Activated naive CD8-positive, alpha-beta T cell (primary cell): Measurements from ENCODE around the gene TSPAN5.
"Not testable (repeated sequence)": the region's sequence is repeated elsewhere in the genome, so short reads cannot be mapped to it uniquely, and the experiment has no call there.

Source experiments
- H3K27ac Mint-ChIP-seq: one replicate; pipeline ENCODE4 v1.8.0; 2021; ENCODE audit warnings: mixed read lengths
- H3K27me3 Mint-ChIP-seq: one replicate; pipeline ENCODE4 v1.8.0; 2021; ENCODE audit warnings: mixed read lengths
- H3K36me3 Mint-ChIP-seq: one replicate; pipeline ENCODE4 v1.8.0; 2021; ENCODE audit warnings: mixed read lengths
- H3K4me1 Mint-ChIP-seq: one replicate; pipeline ENCODE4 v1.8.0; 2021; ENCODE audit warnings: low read depth, mixed read lengths
- H3K4me3 Mint-ChIP-seq: one replicate; pipeline ENCODE4 v1.8.0; 2021; ENCODE audit warnings: mild to moderate bottlenecking, mixed read lengths
- H3K9me3 Mint-ChIP-seq: one replicate; pipeline ENCODE4 v1.8.0; 2021; ENCODE audit warnings: low read depth, mixed read lengths

The TSPAN5 gene

GRCh38 chr4:98501383-98501782 is 157.0 kb downstream of the TSPAN5 start:
- Mint-ChIP-seq H3K27ac (no peak overlapping the region), H3K9me3 (peaks cover 5% of the 10 kb centered on the region), H3K4me1 (peaks cover 5% of the 10 kb centered on the region), H3K27me3 (no peaks in the 10 kb centered on the region), H3K36me3 (peaks cover 23% of the 10 kb centered on the region), H3K4me3 (no peak overlapping the region)

- no peak overlapping the region for H3K27ac Mint-ChIP-seq
- peaks cover 22% of the 10 kb centered on the region for H3K36me3 Mint-ChIP-seq
- H3K4me3 Mint-ChIP-seq = no peak overlapping the region
- peaks cover 5% of the 10 kb centered on the region for H3K9me3 Mint-ChIP-seq
- no peaks in the 10 kb centered on the region for H3K27me3 Mint-ChIP-seq
- peaks cover 5% of the 10 kb centered on the region for H3K4me1 Mint-ChIP-seq
Observed at GRCh38 chr4:98498774-98499173, 159.6 kb downstream of the TSPAN5 start.

GRCh38 chr4:98496152-98496845 is 162.1 kb downstream of the TSPAN5 start:
- H3K4me3 Mint-ChIP-seq = no peak overlapping the region
- H3K4me1 Mint-ChIP-seq = peaks cover 10% of the 10 kb centered on the region
- H3K36me3 Mint-ChIP-seq = peaks cover 14% of the 10 kb centered on the region
- H3K27ac Mint-ChIP-seq = no peak overlapping the region
- H3K9me3 Mint-ChIP-seq = no peaks in the 10 kb centered on the region
- no peaks in the 10 kb centered on the region for H3K27me3 Mint-ChIP-seq

GRCh38 chr4:98493296-98493695 is 165.1 kb downstream of the TSPAN5 start:
- Mint-ChIP-seq H3K27me3 (no peaks in the 10 kb centered on the region), H3K4me1 (peaks cover 10% of the 10 kb centered on the region), H3K4me3 (no peak overlapping the region), H3K27ac (no peak overlapping the region), H3K36me3 (peaks cover 16% of the 10 kb centered on the region), H3K9me3 (no peaks in the 10 kb centered on the region)

GRCh38 chr4:98491899-98492559 is 166.4 kb downstream of the TSPAN5 start:
- no peak overlapping the region for H3K27ac Mint-ChIP-seq

GRCh38 chr4:98490251-98490650 is 168.2 kb downstream of the TSPAN5 start:
- Mint-ChIP-seq H3K36me3 (peaks cover 18% of the 10 kb centered on the region), H3K27me3 (no peaks in the 10 kb centered on the region), H3K9me3 (no peaks in the 10 kb centered on the region), H3K27ac (peak overlapping the region; percentile 50), H3K4me1 (peaks cover 24% of the 10 kb centered on the region), H3K4me3 (no peak overlapping the region)

More at GRCh38 chr4:98491899-98492559, 166.4 kb downstream of the TSPAN5 start:
- H3K4me1 Mint-ChIP-seq = peaks cover 9% of the 10 kb centered on the region
- H3K9me3 Mint-ChIP-seq = no peaks in the 10 kb centered on the region
- H3K36me3 Mint-ChIP-seq = peaks cover 13% of the 10 kb centered on the region
- H3K27me3 Mint-ChIP-seq = no peaks in the 10 kb centered on the region
- H3K4me3 Mint-ChIP-seq = no peak overlapping the region

- Mint-ChIP-seq H3K9me3 (no peaks in the 10 kb centered on the region), H3K36me3 (peaks cover 19% of the 10 kb centered on the region), H3K27me3 (no peaks in the 10 kb centered on the region), H3K27ac (peak overlapping the region; percentile 86), H3K4me1 (peaks cover 52% of the 10 kb centered on the region), H3K4me3 (peak overlapping the region; percentile 51)
Observed at GRCh38 chr4:98485816-98486345, 172.5 kb downstream of the TSPAN5 start.

GRCh38 chr4:98484031-98484430 is 174.4 kb downstream of the TSPAN5 start:
- Mint-ChIP-seq H3K27me3 (no peaks in the 10 kb centered on the region), H3K4me3 (peak overlapping the region; percentile 40), H3K9me3 (no peaks in the 10 kb centered on the region), H3K36me3 (peaks cover 17% of the 10 kb centered on the region), H3K4me1 (peaks cover 58% of the 10 kb centered on the region), H3K27ac (peak overlapping the region; percentile 100)

- peaks cover 57% of the 10 kb centered on the region for H3K4me1 Mint-ChIP-seq
- H3K9me3 Mint-ChIP-seq = no peaks in the 10 kb centered on the region
- H3K36me3 Mint-ChIP-seq = peaks cover 18% of the 10 kb centered on the region
- no peaks in the 10 kb centered on the region for H3K27me3 Mint-ChIP-seq
- H3K4me3 Mint-ChIP-seq = peak overlapping the region; percentile 86
- H3K27ac Mint-ChIP-seq = peak overlapping the region; percentile 100
Observed at GRCh38 chr4:98482847-98483806, 175.3 kb downstream of the TSPAN5 start.

GRCh38 chr4:98482503-98482846 is 175.9 kb downstream of the TSPAN5 start:
- H3K36me3 Mint-ChIP-seq = peaks cover 20% of the 10 kb centered on the region
- H3K27me3 Mint-ChIP-seq = no peaks in the 10 kb centered on the region
- no peaks in the 10 kb centered on the region for H3K9me3 Mint-ChIP-seq
- H3K27ac Mint-ChIP-seq = peak overlapping the region; percentile 100
- H3K4me1 Mint-ChIP-seq = peaks cover 55% of the 10 kb centered on the region
- peak overlapping the region; percentile 86 for H3K4me3 Mint-ChIP-seq

GRCh38 chr4:98481167-98481566 is 177.2 kb downstream of the TSPAN5 start:
- Mint-ChIP-seq H3K4me3 (no peak overlapping the region), H3K4me1 (peaks cover 48% of the 10 kb centered on the region), H3K27ac (peak overlapping the region; percentile 100), H3K27me3 (no peaks in the 10 kb centered on the region), H3K36me3 (peaks cover 23% of the 10 kb centered on the region), H3K9me3 (no peaks in the 10 kb centered on the region)

GRCh38 chr4:98480535-98480934 is 177.9 kb downstream of the TSPAN5 start:
- peaks cover 20% of the 10 kb centered on the region for H3K36me3 Mint-ChIP-seq
- no peak overlapping the region for H3K27ac Mint-ChIP-seq
- peaks cover 42% of the 10 kb centered on the region for H3K4me1 Mint-ChIP-seq
- H3K27me3 Mint-ChIP-seq = no peaks in the 10 kb centered on the region
- no peaks in the 10 kb centered on the region for H3K9me3 Mint-ChIP-seq
- no peak overlapping the region for H3K4me3 Mint-ChIP-seq

GRCh38 chr4:98479590-98479989 is 178.8 kb downstream of the TSPAN5 start:
- peaks cover 19% of the 10 kb centered on the region for H3K36me3 Mint-ChIP-seq

GRCh38 chr4:98476891-98477290 is 181.5 kb downstream of the TSPAN5 start:
- no peaks in the 10 kb centered on the region for H3K9me3 Mint-ChIP-seq
- no peak overlapping the region for H3K4me3 Mint-ChIP-seq
- peaks cover 10% of the 10 kb centered on the region for H3K4me1 Mint-ChIP-seq
- H3K27ac Mint-ChIP-seq = no peak overlapping the region
- peaks cover 17% of the 10 kb centered on the region for H3K36me3 Mint-ChIP-seq
- H3K27me3 Mint-ChIP-seq = no peaks in the 10 kb centered on the region

More at GRCh38 chr4:98479590-98479989, 178.8 kb downstream of the TSPAN5 start:
- H3K9me3 Mint-ChIP-seq, H3K27me3 Mint-ChIP-seq, H3K27ac Mint-ChIP-seq, H3K4me3 Mint-ChIP-seq: not testable (repeated sequence)
- H3K4me1 Mint-ChIP-seq = peaks cover 36% of the 10 kb centered on the region
